GM23338 (cell line): Measurements from ENCODE around the gene LPP.

ENCODE experiments used
- CTCF ChIP-seq, 2 experiments: fragments of 200-600 bp in 1 of 2; sonication (generic) in 1 of 2; conservative IDR thresholded peaks; 2 replicates each; pipeline versions ENCODE4 v1.5.1 to v1.6.1; 2016 to 2017; ENCODE audit warnings: antibody characterized with exemption in 2 of 2, low read depth in 2 of 2, mild to moderate bottlenecking in 2 of 2, moderate library complexity in 1 of 2
- EZH2 ChIP-seq: fragments of 200-600 bp; sonication (generic); IDR thresholded peaks from one replicate; pipeline ENCODE4 v1.8.0; 2017; ENCODE audit warnings: antibody characterized with exemption, mild to moderate bottlenecking, low read depth; ENCODE audit not compliant: unreplicated experiment
- EZH2phosphoT487 ChIP-seq: fragments of 200-600 bp; sonication (generic); IDR thresholded peaks from one replicate; pipeline ENCODE4 v1.8.1; 2018; ENCODE audit warnings: antibody characterized with exemption; ENCODE audit not compliant: unreplicated experiment
- POLR2AphosphoS5 ChIP-seq: IDR thresholded peaks from 2 replicates; pipeline ENCODE4 v1.6.1; 2016; ENCODE audit warnings: antibody characterized with exemption, low read depth
- STAT1 ChIP-seq: IDR thresholded peaks from one replicate; pipeline ENCODE4 v1.6.1; 2016; ENCODE audit warnings: antibody characterized with exemption; ENCODE audit not compliant: unreplicated experiment
- TF ChIP-seq, protein P1 (sequence below): IDR thresholded peaks from 2 replicates; pipeline ENCODE4 v1.6.1; 2016; ENCODE audit warnings: antibody characterized with exemption
- TF ChIP-seq, protein P2 (sequence below): IDR thresholded peaks from one replicate; pipeline ENCODE4 v1.6.1; 2018; ENCODE audit warnings: antibody characterized with exemption; ENCODE audit not compliant: unreplicated experiment

DNA sequence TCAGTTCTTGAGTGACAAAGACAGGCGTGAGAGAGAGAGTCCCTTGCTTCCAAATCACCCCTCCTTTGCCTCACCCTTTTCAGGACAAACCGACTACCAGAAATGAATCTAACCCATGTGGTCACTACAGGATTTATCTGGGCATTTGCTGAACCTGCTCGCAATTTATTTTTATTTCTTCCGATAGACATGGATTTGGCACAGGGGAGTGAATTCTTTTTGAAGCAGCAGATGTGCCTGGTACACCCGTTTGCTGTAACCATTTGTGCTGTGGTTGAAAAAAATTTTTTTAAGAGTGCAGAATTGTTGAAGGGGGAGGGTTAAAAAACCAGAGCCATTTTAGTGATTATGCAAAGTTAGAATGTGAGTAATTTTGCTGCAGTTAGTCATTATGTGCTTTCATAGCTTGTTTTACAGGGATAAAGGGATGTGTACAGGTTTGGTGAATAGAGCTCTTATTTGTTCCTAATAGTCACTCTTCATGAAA lies 442.0 kb downstream of the LPP start:
- TF ChIP-seq CTCF (conservative IDR thresholded peaks at IDR 0.05; ENCODE audit: low read depth in 2 of 2) (no peak), EZH2 (no peak), STAT1 (no peak), POLR2AphosphoS5 (no peak), EZH2phosphoT487 (no peak)
- TF ChIP-seq, protein P1, sequence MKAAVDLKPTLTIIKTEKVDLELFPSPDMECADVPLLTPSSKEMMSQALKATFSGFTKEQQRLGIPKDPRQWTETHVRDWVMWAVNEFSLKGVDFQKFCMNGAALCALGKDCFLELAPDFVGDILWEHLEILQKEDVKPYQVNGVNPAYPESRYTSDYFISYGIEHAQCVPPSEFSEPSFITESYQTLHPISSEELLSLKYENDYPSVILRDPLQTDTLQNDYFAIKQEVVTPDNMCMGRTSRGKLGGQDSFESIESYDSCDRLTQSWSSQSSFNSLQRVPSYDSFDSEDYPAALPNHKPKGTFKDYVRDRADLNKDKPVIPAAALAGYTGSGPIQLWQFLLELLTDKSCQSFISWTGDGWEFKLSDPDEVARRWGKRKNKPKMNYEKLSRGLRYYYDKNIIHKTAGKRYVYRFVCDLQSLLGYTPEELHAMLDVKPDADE = no peak
- TF ChIP-seq, protein P2, sequence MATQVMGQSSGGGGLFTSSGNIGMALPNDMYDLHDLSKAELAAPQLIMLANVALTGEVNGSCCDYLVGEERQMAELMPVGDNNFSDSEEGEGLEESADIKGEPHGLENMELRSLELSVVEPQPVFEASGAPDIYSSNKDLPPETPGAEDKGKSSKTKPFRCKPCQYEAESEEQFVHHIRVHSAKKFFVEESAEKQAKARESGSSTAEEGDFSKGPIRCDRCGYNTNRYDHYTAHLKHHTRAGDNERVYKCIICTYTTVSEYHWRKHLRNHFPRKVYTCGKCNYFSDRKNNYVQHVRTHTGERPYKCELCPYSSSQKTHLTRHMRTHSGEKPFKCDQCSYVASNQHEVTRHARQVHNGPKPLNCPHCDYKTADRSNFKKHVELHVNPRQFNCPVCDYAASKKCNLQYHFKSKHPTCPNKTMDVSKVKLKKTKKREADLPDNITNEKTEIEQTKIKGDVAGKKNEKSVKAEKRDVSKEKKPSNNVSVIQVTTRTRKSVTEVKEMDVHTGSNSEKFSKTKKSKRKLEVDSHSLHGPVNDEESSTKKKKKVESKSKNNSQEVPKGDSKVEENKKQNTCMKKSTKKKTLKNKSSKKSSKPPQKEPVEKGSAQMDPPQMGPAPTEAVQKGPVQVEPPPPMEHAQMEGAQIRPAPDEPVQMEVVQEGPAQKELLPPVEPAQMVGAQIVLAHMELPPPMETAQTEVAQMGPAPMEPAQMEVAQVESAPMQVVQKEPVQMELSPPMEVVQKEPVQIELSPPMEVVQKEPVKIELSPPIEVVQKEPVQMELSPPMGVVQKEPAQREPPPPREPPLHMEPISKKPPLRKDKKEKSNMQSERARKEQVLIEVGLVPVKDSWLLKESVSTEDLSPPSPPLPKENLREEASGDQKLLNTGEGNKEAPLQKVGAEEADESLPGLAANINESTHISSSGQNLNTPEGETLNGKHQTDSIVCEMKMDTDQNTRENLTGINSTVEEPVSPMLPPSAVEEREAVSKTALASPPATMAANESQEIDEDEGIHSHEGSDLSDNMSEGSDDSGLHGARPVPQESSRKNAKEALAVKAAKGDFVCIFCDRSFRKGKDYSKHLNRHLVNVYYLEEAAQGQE = no peak
